ENCODE results near the gene F12.
A peak's percentile ranks its signal among the peaks of the same experiment; 100 is the strongest.

F12 gene

DNA sequence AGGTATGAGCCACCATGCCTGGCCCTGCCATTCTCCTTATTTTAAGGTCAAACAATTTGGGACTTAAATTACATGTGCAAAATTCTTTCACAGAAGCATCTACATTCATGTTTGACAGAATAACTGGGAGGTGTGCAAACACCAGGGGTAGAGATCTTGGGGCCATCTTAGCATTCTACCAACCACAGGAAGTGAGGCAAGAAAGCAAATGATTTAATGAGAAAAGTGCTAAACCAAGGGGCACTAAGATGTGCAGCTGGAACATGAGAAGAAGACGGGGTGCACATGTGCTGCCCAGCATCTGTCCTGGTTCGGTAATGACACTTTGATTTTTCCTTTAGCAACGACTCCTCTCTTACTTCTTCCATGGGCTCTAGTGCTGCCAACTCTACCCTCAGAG lies 1.2 kb upstream of the F12 start:
- no peak for DNase-seq

GRCh38 chr5:177405805-177406204 lies 3.6 kb downstream of the F12 start:
- DNase-seq, result peak; percentile 72 to 78

DNA sequence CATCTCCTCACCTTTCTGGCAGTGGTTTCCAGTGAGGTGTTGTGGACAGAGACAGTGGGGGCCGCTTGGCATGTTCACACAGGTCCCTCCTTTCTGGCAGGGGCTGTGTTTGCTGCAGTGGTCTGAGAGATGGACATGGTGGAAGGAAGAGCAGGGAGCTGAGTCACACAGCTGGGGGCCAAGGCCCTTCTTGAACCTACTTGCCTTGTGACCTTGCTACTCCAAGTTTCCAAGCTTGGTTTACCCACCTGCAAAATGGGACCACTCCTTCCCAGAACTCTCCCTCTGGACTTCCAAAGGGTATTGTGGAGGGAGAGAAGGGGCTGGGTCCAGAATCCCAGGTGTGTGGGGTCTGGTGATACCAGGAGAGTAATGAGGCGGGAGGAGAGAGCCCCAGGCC lies 4.1 kb downstream of the F12 start:
- no peak for DNase-seq

DNA sequence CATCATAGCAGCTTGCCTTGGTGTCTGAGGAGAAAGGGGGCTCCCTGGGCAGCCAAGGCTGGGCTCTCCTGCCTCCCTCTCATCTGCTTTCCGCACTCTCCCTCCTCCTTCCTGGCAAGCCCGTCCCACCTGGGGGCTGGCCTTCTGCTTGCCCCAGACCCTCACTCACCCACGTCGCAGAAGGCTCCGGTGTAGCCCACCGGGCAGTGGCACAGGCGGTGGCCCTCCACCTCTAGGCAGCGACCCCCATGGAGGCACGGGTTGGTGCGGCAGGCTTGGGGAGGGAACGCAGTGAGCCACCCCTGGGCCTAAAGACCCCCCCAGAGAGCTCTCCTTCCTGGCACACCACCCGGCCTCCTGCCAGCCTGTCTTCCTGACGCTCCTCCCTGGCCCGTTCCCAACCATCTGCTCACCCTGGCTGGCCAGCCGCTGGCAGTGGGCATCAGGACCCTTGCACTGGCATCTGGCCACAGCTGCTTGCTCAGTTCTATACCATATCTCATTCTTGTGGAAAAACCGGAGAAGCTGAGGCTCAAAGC lies 4.7 kb downstream of the F12 start:
- no peak for DNase-seq

DNA sequence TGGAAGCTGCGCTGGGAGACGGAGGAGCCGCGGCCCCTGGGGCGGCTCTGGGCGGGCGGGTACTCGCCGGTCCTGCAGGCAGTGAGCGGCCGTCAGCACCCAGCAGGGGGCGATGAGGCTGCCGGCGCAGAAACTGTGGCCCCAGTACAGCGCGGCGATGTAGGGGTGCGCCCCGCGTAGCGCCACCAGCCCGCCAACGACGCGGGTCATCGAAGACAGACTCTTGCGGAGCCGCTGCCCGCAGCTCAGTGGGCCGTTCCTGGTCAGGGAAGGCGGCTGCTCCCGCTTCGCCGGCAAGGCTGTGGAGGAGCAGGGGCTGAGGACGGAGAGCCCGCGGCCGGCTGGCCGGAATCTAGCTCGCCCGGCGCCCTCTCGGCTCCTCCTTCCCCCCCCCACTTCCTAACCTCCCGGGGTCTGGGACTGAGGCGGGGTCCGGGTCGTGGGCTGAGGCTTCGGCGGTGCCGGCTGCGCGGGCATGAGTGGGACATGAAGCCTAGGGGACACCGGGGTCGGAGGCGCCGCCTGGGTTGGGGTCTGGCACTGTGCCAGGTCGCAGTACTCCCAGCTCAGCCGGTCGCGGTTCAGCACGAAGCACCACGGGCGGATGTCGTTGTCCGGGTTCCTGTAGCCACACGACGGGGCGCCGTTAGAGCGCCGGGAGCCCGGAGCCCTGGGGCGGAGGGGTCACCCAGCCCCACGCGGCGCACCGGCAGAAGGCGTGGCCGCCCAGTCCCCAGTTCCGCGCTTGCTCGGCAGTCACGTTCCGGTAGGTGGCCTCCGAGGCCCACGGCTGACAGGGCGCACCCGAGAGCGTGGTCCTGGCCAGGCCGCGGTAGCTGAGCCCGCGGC lies 5.3 kb downstream of the F12 start:
- peak; percentile 79 to 86 for DNase-seq

DNA sequence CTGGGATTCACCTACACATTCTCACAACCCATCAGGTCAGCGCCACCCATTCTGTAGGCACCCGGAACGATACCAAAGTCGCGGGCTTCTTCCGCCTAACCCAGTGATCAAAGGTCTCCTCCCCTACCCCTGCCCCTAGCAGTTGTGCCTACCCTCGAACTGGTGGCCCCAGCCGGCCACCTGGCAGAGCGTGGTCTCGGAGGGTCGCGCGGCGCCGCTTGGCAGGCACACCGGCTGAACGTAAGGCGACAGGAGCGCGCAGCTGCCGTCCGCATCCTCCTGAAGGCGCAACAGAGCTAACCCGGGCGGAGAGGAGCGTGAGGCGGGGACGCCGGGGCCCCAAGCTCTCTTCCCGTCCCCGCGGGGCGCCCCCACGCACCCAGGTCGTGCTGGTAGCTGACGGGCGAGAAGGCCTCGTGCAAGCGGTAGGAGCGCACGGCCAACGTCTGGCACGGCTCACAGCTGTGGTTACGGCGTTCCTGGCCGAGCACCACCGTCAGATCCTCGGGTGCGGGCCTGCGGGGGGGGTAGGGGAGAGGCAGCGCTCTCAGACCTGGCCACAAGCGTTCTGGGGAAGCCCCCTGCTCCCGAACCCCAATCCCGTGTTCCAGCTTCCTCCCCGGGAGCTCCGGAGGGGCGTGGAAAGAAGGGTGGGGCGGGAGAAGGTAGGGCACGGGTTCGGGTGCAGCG lies 6.1 kb downstream of the F12 start:
- no peak for DNase-seq

DNA sequence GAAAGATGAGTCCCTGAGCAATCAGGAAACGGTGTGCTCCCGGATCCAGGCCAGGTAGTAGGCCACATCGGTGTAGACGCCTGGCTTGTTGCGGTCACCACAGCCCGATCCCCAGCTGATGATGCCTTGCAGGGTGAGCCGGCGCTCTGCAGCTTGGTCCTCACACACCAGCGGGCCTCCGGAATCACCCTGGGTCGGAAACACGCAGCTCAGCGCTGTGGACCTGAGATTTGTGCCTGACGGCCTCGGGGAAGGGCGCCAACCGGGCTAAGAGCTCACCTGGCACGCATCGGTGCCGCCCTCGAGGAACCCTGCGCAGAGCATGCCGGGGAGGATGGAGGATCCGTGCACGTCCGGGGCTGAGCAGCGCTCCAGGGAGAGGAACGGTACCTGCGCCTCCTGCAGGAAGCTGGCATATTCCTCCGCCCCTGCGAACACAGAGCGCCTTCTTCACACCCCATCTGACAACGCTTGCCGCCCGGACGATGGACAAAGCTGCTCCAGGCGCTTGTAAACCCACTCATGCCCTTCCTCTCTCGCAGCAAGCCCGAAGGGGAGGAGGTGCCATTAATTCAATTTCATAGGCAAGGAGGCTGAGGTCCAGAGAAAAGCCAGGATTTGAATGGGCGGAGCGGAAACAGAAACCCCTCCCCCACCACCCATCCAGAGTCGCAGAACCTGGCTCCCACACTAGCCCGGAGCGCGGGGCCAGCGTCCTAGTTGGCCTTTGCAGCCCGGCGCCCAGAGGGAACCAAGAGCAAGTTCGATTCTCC lies 6.9 kb downstream of the F12 start:
- peak; percentile 24 to 49 for DNase-seq

- no peak for DNase-seq
Observed at GRCh38 chr5:177399997-177400868, 9.1 kb downstream of the F12 start, which contains the start of gene PFN3. Gene PFN3, minus strand, starts transcription at chr5:177400661. Its CDS starts 85 bp downstream, at chr5:177400576.

DNA sequence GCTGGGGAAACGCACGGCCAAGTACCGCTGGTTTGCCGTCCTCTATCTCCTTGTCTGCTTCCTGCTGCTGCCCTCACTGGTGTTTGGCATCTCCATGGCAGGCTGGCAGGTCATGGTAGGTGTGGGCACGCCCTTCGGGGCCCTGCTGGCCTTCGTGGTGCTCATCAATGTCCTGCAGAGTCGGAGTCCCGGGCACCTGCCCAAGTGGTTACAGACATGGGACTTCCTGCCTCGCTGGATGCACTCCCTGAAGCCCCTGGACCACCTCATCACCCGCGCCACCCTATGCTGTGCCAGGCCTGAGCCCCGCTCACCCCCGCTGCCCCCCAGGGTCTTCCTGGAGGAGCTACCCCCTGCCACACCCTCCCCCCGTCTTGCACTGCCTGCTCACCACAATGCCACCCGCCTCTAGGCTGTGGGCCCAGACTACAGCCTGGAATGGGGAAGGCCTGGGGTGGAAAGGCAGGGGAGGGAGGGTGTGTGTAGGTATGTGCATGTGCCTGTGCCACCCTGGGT lies 11.4 kb downstream of the F12 start:
- DNase-seq, result no peak

DNA sequence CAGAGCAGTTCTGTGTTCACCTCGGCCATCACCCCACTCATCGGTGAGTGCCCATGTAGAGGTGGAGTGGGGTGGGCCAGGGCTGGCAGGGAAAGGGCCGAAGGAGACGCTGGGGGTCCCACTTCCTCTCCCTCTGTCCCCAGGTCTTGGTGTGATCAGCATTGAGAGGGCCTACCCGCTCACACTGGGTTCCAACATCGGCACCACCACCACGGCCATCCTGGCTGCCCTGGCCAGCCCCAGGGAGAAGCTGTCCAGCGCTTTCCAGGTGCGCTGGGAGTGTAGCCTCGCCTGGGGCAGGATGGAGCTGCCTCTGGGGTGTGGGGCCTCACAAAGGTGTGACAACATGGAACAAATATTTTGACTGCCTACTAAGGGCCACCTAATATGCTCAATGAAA lies 12.6 kb downstream of the F12 start:
- DNase-seq, result no peak

- DNase-seq, result no peak
Observed at GRCh38 chr5:177396078-177396477, 13.3 kb downstream of the F12 start.

DNA sequence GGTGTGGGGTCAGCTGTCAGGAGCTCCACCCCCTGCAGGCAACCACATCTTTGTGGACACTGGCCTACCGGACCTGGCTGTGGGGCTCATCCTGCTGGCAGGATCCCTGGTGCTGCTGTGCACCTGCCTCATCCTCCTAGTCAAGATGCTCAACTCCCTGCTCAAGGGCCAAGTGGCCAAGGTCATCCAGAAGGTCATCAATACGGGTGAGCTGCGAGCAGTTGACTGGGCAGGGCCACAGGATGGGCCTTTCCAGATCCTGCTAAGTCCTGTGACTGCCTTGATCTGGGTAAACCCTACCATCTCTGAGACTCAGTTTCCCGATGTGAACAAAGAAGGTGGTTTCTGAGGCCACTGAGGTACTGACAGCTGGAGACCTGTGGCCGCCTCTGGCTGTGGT lies 15.4 kb downstream of the F12 start:
- no peak for DNase-seq

DNA sequence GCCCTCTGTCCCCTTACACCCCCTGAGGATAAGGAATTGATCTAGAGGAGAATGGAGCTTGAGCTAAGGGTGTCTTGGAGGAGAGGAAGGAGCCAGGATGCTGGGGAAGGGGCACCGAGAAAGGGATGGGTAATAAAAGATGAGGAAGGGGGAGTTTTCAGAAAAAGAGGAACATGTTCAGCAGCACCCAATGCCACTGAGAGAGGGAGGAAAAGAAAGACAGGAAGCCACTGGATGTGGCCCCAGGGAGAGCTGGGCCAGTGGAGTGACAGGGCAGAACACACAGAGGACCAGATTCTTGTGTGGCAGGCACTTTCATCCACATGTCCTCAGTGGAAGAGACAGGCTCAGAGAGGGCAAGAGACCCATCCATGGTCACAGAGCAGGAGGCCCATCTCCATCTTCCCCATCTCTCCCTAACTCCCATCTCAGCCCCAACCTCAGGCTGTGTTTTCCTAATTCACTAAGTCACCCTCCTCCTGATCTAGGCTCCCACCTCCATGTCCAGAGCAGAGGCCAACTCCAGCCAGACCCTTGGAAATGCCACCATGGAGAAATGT lies 16.1 kb downstream of the F12 start:
- no peak for DNase-seq

DNA sequence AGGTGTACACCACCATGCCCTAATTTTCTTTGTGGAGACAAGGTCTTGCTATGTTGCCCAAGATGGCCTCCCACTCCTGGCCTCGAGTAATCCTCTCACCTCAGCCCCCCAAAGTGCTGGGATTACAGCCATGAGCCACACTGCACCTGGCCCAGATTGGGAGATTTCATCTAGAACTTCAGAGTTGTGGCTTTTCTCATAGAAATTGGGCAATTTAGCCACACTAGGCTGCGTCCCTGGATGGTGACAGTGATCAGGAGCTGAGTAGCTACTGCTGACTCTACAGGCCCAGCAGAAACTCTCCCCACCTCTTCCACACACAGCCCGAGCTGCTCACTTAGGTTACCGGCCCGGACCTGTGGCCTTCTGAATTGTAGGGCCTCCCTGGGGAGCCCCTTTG lies 16.6 kb downstream of the F12 start:
- no peak for DNase-seq

DNA sequence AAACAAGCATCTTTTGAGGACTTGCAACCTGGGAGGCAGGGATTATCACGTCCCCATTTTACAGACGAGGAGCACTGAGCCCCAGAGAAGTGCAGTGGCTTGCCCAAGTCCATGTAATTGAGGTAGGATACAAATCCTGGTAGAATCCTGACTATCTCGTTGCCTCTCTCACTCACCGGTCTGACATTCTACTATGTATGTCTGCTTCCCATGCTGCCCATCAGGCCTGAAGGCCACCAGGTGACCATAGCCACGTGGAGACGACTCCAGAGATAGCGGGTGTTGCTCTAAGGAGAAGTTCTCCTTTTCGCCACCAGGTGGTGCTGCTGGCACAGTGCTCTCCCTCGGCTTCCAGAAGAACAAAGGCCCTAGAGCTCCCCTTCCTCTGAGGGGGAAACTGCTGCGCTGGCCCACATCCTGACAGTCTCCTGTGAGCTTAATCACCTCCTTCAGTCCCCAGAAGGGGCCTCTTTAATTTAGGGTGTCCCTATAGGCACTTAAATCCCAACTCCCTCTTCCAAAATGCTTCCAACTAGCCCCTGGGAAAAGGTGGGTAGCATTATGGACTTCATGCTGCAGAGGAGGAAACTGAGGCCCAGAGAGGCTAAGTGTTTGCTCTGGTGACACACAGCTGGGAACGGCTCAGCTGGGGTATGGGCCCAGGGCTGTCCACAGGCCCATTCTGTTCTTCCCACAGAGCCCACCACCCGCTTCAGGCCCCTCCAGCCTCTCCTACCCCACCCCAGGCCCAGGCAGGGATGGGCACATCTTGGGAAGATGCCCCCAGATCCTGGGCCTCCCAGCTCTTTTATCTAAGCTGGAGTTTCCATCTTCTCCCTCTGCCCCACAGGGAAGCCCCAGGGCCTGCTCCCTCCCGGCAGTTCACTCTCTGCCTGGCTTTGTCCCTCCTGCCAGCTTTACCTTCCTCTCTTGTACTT lies 18.7 kb downstream of the F12 start:
- peak; percentile 85 to 87 for DNase-seq

DNA sequence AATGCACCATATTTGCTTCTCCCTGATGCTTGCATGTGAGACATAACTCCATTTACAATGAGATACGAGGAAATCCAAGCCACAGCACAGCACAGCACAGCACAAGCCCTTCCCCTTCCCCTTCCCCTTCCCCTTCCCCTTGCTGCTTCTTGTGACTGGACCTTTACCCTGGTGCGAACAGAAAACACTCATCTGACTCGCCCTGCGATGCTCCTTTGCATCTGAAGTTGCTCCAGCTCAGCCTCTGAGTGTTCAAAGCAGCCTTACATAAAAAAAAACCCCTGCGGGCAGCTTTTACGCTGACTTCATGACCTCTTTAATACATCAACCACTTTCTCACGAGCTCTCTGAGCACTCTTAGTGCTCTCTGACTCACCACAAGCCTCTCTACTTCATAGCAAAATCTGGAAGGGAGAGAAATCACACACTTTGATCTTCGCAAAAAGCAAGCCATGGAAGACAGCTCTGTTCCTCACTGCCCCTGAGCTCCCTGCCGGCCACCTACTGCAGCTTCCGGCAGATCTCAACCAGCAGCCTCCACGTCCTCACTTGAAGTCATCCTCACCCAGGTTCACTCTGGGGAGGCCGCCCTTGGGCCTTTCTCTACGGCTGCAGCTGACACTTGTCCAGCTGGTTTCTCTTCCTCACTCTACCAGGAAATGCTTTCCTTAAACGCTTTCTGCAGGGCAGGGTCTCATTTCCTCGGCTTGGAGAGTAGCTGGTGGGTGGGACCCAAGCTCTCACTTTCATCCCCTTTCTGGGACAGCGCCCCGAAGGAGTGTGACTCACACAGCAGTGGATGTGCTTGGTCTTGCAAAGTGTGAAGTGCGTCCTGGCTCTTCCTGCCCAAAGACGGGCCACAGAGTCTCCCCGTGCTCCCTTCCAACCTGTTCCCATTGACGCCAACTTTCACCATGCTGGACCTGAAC lies 19.9 kb downstream of the F12 start:
- peak; percentile 73 to 74 for DNase-seq

GRCh38 chr5:177388521-177389052 lies 20.8 kb downstream of the F12 start:
- no peak for DNase-seq

GRCh38 chr5:177387405-177387804 lies 22.0 kb downstream of the F12 start:
- no peak for DNase-seq

DNA sequence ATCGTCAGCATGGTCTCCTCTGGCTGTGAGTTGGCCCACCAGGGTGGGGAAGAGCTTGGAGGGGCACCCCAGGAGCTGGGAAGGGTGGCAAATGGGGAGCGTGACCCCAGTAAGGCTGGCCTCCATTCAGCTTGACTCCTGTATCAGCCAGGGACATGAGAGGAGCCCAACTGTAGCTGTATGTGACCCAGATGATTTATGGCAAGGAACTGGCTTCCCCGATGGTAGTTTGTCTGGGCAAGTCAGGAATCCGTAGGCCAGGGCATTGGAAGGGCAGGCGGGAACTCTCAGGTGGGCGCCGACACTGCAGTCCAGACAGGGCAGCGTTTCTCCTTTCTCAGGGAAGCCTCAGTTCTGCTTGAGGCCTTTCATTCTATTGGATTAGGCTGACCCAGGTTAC lies 22.8 kb downstream of the F12 start:
- no peak for DNase-seq
